Measurements from ENCODE around the gene EIF5AL1.
"Not testable (repeated sequence)": the region's sequence is repeated elsewhere in the genome, so short reads cannot be mapped to it uniquely, and the experiment has no call there.

Gene EIF5AL1

DNA sequence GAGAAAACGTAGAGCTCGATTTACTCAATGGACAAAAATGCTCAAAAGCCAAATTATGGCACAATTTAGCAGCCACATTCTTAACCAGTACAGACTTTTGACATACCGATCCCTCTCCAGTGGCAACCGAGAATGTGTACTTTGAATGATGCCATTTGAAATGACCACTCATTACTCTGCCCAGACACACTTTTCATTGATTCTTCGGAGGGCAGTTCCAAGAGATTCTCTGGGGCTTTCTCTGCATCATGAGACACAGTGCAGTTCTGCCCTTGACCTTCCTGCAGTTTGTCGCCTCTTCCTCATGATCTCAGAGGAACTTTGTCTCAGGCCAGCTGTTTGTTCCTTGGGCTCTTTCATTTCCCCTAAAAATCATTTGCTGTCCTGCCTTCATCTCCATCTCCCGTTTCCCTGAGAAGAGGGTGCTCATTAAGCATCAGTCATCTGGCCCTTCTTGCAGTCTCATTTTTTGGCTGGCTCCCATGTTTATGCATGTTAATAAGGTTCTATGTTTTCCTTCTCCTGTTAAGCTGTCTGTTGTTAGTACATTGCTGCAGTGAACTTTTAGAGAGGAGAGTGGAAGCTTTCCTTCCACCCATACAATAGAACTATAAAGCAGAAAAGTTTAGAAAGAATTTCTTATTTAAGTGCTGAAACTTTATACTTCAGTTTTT lies 4.3 kb downstream of the EIF5AL1 start:
- not testable (repeated sequence) for DNase-seq

- not testable (repeated sequence) for DNase-seq
Observed at GRCh38 chr10:79517567-79517966, 5.2 kb downstream of the EIF5AL1 start.

DNA sequence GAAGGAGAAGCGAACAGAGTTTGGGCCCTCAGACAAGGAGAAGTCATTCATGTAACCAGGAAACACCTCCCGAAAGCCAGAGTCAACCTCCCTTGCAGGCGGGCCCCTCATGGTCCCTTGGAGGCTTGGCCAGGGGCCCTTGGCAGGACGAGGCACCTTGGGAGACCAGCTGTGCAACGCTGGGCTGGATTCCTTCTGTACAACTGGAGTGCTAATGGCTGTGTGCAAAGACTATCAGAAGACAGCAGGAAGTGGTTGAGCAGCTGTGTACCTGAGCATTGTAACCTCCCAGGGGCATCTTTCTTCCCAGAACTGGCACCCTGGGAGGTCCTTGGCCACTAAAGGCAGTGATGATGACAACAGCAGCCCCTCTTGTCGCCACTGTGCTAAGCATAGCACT lies 9.4 kb downstream of the EIF5AL1 start:
- DNase-seq, result not testable (repeated sequence)

- not testable (repeated sequence) for DNase-seq
Observed at GRCh38 chr10:79522464-79522863, 10.1 kb downstream of the EIF5AL1 start.

- not testable (repeated sequence) for DNase-seq
Observed at GRCh38 chr10:79523157-79523853, 11.0 kb downstream of the EIF5AL1 start.

DNA sequence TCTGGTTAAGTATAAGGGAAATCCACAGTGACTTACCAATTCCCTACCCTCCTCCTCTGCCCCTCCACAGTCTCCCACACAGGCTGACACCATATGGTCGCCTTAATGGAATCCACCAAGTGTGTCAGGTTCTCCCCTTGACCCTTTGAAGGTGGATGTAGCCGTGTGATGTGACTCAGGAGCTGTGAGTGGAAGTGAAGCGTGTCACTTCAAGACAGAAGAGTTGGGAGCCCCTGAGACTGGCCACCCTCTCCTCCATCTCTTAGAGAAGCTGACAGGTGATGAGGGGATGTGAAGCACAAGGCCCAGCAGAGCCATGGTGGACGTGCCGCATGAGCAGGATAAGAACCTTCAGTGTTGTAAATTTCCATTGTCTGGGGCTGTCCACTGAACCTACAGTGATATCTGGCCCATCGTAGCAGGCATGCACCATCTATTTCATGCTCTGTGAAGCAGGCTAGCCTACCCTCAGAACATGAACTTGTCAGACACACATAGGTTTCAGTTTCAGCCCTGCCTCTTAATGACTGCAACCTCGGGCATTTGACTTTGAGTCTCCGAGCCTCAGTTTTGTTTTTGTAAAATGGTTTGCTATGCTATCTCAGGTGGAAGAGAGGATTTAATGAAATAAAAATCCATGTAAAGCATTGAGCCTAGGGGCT lies 12.8 kb downstream of the EIF5AL1 start:
- not testable (repeated sequence) for DNase-seq

GRCh38 chr10:79528261-79528660 lies 15.9 kb downstream of the EIF5AL1 start:
- DNase-seq, result not testable (repeated sequence)

DNA sequence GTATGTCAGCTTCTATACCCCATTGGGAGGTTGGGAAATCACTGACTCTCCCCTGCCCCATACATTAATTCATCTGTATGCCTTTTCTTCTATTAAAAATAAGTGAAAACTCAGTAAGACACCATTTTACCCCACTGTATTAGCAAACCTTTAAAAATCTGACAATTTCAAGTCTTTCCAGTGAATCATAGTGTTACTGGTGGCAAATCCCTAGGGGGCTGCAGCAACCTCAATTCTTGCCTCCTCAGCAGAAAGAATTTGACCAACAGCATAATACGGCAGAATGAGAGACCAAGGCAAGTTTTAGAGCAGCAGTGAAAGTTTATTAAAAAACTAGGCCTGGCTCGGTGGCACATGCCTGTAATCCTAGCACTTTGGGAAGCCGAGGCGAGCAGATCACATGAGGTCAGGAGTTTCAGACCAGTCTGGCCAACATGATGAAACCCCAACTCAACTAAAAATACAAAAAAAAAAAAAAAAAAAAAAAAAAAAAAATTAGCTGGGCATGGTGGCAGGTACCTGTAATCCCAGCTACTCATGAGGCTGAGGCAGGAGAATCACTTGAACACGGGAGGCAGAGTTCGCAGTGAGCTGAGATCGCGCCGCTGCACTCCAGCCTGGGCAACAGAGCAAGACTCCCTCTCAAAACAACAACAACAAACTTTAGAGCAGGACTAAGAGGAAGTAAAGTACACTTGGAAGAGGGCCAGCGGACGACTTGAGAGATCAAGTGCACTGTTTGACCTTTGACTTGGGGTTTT lies 21.0 kb downstream of the EIF5AL1 start:
- not testable (repeated sequence) for DNase-seq

DNA sequence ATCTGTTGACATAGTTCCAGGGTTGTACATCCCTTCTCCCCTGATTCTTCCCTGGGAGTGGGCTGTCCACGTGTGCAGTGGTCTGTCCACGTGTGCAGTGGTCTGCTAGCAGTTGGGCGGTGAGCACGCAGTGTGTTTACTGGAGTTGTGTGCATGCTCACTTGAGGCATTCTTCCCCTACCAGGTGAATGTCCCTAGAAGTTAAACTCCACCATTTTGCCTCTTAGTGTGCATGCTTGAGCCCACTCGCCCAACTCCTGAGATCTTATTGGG lies 21.5 kb downstream of the EIF5AL1 start:
- not testable (repeated sequence) for DNase-seq

DNA sequence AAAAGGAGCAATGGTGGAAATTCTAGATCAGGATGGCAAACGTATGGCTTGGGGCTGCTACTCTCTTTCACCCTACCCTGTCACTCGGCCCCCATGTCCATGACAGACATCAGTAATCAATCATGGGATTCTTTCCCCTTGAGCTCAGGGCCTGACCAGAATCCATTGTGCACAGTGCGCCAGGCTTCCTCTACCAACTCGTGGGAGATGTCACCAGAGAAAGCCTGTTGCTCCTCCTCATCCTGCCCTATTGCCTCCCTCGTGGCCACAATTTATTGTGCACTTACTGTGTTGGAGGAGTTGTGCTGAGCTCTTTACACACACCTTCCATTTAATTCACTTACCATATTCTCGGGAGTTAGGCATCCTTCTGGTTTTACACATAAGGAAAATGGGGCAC lies 26.0 kb downstream of the EIF5AL1 start:
- DNase-seq, result not testable (repeated sequence)

GRCh38 chr10:79540930-79541329 lies 28.6 kb downstream of the EIF5AL1 start:
- not testable (repeated sequence) for DNase-seq

DNA sequence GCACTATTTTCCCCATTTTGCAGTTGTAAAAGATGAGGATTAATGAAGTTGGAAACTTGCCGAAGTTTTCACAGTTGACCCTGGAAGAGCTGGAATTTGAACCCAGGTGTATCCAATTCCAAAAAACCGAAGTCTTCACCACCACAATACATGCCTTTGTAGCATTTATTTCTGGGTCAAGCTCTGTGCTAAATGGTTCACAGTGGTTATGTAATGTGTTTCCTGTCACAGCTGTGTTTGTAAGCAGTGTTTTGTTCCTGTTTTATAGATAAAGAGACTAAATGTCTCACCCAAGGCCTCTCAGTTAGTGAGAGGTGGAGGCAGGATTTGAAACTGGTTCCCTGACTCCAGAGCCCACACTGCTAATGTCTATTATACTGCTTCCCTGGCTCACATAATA lies 30.3 kb downstream of the EIF5AL1 start:
- no peak for DNase-seq

DNA sequence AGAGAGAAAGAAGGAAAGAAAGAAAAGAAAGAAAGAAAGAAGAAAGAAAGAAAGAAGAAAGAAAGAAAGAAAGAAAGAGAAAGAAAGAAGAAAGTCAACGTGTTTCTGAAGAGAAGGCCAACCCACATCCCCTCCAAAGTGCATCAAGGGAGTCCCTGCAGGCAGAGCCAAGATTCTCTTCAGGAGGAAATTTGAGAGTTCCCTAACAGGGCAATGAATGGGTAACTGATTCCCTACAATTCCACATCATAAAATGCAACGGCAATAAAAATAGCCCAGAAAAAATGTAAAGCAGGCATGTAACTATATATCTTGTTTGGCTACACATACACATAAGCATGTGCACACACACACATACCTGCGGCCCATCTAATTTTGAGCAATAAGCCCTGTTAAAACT lies 32.1 kb downstream of the EIF5AL1 start:
- not testable (repeated sequence) for DNase-seq

- not testable (repeated sequence) for DNase-seq
Observed at GRCh38 chr10:79544926-79545659, 32.8 kb downstream of the EIF5AL1 start.

DNA sequence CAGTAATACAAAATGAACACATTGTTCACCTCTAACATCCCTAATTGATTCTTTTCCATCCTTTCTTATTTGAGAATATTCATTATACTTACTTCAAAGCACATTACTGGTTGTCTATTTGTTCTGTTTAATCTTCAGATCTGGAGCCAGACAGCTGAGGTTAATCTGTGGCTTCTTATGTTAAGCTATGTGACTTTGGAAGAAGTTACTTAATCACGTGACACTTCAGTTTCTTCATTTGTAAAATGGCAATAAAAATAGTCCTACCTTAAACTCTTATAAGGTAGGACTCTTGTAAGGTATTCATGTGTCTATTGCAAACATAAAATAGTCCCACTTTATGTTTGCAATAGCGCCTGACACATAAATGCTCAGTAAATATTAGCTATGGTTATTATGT lies 34.8 kb downstream of the EIF5AL1 start:
- DNase-seq, result not testable (repeated sequence)

- DNase-seq, result no peak
Observed at GRCh38 chr10:79547973-79548372, 35.6 kb downstream of the EIF5AL1 start.

DNA sequence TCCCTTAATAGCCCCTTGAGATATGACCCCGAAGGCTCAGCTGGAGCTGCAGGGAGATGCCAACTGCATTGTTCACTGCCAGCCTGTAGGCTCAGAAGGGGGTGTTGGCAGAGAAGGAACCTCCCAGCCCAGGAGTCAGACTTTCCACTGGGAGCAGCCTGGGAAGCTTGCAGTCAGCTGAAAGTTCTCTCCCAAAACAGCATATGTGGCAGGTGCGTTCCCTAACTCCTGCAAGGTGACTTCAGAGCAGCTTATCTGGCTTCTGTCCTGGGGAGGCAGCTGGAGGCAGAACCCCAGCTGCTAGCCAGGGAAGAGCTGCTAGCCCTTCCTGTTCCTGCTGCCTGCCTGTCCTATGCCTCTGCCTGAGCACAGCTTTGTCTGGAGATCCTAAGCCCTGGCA lies 39.8 kb downstream of the EIF5AL1 start:
- DNase-seq, result no peak

DNA sequence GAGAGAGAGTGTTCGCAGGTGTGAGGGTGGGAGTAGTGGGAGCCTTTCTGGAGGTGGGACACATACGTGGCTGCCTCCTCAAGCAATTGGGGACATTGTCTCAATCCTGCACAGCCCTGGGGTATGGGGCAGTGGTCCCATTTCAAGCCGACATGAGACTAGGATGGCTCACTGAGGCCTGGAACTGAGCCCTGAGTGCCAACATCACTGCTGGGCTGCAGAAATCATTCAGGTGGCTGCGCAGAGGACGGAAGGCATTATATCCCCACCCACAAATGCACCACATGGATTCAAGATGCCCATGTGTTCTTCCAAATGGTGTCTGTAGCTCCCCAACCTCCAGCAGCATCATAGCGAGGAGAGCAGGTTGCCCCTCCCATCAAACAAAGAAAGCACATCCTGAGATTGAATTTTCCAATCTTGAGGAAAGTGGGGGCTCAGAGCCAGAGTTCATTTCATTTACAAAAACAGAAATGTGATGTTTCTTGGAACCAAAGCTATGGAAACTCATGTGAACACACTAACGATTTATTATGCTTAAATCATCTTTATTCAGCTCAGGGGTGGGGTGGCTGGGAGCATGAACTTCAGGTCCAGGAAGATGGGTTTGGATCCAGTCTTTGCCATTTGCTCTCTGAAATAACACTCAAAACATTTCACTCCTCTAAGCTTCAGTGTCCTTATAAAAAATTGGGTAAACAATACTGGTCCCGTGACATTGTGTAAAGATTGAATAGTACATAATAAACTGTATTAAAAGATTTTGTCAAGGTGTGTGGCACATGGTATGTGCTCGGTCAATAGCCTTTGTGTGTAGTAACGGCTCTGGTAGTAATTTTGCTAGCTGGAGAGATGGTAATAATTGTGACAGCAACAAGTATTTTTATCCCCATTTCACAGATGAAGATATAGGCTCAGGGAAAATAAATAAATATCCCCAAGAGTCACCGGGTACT lies 43.3 kb downstream of the EIF5AL1 start:
- DNase-seq, result no peak

DNA sequence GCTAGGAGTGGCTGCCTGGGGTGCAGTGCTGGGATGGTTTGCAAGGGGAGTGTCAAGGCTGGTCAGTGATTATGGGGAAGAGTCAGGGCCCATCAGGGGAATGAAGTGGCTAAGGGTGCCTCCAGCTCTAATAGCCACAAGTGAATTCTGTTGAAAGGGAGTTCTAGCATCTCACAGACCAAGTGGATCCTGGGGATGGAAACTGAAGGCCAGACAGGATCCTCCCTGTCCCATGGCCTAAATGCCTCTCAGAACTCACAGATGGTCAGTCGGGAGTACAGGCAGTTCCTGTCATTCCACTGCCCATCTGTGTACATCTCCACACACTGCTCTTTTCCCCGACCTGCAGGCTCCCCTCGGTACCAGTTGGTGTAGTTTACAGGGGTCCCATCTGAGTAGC lies 44.6 kb downstream of the EIF5AL1 start:
- not testable (repeated sequence) for DNase-seq

- DNase-seq, result no peak
Observed at GRCh38 chr10:79559726-79560125, 47.4 kb downstream of the EIF5AL1 start.

GRCh38 chr10:79560160-79560709 lies 47.9 kb downstream of the EIF5AL1 start, which contains the start of gene SFTPA2:
Gene SFTPA2 (minus strand): TSS chr10:79560407. CDS start chr10:79559483, 924 bp downstream.
- DNase-seq, result no peak
